ENCODE measurements around the gene FAM3A.
A peak's percentile ranks its signal among the peaks of the same experiment; 100 is the strongest.
"Not testable (repeated sequence)": the region's sequence is repeated elsewhere in the genome, so short reads cannot be mapped to it uniquely, and the experiment has no call there.

The FAM3A gene

DNA sequence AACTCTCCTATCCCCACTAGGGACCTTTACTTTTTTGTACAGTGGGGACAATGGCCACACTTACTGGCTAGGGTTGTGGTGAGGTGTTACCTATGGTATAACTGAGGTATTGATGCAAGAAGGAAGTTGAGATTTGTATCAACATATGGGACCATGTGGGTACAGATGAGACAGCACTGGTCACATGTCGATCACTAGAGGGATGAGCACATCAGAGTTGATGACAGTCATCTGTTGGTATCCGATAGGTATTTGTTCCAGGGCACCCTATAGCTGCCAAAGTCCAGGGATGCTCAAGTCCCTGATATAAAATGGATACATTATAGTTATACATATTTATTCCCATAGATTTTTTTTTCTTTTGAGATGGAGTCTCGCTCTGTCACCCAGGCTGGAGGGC lies 13.0 kb downstream of the FAM3A start:
- DNase-seq (ENCODE audit: low spot score), result no peak

DNA sequence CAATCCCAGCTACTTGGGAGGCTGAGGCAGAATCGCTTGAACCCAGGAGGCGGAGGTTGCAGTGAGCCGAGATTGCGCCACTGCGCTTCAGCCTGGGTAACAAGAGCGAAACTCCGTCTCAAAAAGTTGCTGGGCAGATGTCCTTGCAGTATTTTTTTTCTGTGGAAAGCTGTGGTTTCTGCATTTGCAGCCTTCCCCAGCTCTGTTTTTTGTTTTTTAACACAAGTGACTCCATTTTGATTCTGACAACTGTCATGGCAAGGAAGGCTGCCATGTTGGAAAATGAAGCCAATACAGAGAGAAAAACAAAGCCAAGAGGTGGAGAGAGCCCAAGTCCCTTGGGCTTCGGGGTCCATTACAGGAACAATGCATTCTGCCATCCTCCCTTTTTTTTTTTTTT lies 13.9 kb downstream of the FAM3A start:
- DNase-seq (ENCODE audit: low spot score), result no peak

DNA sequence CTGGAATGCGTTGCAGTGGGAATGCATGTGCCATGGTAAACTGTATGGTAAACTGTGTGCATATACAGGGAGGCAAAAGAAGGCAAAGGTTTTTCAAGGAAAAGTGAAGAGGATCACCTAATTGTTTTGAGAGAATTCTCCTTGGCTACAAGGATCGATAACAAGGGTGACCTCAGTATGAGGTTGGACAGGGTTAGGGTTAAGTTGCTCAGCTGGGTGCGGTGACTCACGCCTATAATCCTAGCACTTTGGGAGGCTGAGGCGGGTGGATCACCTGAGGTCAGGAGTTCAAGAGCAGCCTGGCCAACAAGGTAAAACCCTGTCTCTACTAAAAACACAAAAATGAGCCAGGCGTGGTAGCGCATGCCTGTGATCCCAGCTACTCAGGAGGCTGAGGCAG lies 14.6 kb downstream of the FAM3A start:
- DNase-seq (ENCODE audit: low spot score), result not testable (repeated sequence)

DNA sequence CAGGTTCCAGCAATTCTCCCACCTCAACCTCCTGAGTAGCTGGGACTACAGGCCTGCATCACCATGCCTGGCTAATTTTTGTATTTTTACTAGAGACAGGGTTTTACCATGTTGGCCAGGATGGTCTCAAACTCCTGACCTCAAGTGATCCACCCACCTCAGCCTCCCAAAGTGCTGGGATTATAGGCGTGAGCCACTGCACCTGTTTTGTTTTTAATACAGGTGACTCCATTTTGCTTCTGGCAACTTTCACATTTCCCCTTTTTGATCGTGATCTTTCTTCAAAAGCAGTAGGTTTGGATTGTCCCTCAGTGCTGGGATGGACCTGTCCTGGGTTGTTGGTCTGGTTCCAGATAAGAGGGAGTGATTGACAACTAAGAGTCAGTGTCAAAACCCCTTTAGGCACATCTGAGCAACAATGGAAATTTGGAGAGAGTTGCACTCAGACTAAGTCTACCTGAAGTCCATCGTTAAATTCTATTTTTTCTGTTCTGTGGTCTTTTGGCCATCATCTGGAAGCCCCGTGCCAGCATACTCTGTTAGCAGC lies 19.4 kb downstream of the FAM3A start:
- DNase-seq (ENCODE audit: low spot score), result not testable (repeated sequence)

DNA sequence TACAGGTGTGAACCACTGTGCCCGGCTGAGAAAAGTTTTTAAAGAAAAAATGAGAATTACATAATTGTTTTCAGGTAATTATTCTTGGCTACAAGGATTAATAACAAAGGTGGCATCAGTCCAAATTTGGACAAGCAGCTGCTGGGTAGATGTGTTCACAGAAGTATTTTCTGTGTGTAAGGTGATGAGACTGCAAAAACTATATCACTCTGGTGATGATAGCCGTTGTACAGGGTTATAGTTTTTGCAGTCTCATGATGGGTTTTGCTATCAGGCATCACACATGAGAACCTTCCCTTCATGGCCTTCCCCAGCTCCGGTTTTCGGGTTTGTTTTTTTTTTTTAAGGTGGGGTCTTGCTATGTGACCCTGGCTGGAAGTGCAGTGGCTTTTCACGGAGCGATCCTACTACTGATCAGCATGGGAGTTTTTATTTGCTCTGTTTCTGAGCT lies 20.5 kb downstream of the FAM3A start:
- no peak for DNase-seq (ENCODE audit: low spot score)

DNA sequence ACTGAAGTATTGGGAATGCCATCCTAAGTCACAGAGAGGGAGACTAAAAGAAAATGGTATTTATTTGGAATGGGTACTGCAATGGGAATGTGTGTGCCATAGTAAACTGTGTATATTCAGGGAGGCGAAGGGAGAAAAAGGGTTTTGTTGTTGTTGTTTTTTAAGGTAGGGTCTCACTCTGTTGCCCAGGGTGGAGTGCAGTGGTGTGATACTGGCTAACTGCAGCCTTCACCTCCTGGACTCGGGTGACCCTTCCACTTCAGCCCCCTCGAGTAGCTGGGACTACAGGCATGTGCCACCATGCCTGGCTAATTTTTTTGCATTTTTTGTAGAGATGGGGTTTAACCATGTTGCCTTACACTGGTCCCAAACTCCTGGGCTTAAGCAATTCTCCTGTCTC lies 21.3 kb downstream of the FAM3A start:
- DNase-seq (ENCODE audit: low spot score), result no peak

DNA sequence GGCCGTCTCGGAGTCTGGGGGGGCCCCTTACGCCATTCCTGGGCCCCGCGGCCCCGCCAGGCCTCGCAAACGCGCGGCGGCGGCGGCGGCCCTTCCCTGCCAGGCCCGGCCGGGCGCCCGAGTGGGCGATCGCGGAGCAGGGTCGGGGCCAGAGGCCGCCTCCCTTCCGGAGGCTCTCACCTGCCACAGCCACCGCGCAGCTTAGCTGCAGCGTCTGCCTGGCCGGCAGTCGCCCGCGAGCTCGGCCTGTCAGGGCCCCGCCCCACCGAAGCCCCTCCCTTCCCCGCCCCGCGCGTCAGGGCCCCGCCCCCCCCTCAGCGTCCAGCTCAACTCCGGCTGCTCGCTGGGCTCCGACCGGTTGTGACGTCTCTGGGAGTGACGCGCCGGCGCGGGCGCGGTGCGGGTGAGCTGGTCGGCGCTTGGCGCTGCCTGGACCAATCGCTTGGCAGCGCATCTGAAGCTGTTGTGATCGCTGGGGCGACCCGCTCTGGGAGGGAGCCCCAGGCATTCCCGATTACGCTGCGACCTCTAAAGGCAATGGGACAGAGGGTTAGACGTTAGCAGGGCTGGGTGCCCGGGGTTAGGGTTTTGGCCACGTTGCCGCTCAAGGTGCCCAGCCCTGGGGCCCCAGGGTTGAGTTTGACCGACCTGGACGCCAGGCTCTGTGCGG lies 25.5 kb downstream of the FAM3A start, which contains the start of gene SLC10A3:
Gene SLC10A3, minus strand, starts transcription at position 216 of the 670 bp plus-strand sequence. CDS start 1,689 bp downstream, outside the sequence.
- peak; percentile 92 for DNase-seq (ENCODE audit: low spot score)

DNA sequence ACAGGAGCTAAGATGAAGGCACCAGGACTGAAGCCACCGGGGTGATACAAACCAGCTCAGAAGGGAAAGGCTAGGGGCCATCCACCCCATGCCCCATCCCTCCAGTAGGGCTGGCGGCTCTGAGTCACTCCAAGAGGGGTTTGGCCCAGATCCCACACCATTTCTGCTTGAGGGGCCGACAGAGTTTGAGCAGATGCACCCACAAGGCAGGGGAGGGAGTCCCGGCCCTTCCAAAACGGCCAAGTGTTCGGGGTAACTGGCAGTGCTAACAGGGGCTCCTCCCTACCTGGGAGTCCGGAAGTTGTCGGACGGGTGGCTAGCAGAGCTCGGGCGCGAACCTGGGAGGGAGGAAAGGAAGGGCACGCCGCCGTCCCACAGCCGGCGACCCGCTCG lies 26.0 kb downstream of the FAM3A start:
- peak; percentile 30 for DNase-seq (ENCODE audit: low spot score)

DNA sequence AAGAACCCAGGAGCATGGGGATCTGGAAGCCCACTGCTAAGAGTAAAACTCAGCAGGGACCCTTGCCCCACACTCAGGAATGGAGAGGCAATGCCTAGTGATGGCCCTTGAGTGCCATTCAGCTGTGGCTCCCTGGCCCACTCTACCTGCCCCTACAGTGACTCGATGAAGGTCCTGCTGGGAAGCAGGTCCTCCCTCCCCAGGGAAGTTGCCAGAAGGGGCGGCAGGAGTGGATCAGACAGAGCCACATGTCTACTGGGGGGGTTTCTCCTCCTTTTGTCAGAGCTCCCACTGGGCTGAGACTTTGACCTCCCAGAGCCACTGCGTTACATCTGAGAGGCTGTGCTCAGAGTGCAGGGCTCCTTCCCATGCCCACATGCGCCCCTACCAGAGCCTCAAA lies 26.9 kb downstream of the FAM3A start:
- no peak for DNase-seq (ENCODE audit: low spot score)

DNA sequence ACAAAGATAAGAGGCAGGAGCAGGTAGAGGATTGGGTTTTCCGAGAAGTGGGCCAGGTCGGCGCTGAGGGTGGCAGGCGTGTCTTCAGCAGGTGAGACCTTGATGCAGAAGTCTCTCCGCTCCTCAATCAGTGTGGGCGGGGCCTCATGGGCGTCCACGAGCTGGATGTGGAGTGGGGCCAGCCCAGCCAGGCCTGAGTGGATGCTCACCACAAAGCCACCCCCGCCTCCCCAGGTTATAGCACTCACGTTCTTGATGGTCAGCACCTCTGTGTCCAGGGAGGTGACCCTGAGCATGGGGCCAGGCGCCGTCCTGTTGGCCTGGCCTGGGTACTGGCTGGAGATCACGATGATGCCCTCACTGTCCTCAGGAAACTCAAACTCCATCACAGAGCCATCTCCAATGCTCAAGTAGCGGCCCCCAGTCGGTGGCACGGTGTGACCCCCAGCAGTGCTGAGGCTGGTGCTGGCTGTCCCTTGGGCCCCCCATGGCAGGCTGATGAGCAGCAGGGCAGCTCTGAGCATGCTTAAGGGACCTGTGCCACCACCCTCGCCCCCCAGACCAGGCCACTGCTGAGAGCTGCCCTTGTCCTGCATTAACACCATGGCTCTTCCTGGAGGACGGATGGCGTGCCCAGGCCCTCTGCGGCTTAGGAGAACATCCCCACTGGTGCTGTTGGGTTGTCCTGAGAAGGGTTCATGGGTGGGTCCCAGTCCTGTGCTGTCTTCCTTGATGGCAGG lies 27.5 kb downstream of the FAM3A start:
- no peak for DNase-seq (ENCODE audit: low spot score)

DNA sequence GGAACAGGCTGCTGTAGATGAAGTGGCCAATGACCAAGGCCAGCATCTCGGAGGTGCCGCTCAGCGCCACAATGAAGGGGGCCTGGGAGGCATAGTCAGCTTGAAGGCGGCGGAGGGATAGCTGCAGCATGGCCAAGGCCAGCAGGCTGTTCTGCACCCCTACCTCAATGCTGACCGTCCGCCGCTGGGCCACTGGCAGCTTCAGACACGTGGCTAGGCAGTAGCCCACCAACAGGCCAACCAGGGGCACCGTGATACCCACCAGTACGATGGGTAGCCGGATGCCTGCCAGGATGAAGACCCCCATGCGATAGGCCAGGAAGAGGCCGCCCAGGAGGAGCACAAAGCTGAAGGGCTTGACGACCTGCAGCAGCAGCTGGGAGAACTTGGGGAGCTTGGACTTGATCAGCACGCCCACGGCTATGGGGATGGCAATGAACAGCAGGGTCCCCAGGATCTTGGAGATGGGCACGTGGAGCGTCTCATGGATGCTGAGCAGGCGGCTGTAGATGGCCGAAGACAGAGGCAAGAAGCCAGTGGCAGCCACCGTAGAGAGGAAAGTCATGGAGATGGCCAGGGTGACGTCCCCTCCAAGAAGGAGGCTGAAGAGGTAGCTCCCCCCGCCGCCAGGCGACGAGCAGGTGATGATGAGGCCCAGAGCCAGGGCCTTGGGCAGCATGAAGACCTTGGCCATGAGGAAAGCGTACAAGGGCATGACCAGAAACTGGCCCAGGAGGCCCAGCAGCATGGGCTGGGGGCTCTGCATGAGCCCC lies 28.3 kb downstream of the FAM3A start:
- no peak for DNase-seq (ENCODE audit: low spot score)

DNA sequence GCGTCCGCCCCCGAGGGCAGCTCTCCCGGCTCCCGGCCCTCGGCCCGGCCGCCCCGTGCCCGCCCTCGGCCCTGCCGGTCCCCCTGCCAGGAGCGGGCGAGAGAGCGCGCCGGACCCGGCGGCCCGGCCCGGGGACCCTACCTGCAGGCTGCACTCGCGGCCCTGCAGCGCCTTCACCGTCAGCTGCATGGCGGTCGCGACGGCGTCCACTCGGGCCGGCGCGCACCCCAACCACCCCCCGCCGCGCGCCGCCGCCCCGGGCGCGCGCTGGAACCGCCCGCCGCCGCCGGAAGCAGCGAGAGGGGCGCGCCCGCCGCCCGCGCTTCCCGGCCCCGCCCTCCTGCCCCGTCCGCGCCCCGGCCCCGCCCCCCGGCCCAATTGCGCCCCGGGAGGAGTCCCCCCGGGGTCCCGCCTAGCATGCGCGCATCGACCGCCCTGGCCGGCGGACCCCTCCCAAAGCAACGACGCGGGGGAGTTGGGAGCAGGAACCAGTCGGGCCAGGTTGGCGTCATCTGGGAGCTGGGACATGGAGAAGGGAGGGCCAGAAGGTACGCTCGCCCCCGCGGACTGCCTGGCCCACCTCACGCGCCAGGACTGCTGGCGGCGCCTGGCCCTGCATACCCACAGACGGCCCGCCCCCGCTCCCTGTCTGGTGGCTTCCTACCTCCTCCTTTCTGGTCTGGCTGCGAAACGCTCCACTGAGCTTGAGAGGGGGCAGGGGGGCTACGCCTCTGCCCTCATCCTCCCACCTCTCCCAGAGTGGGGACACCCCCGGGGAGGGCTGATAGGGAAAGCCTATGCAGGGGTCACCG lies 29.4 kb downstream of the FAM3A start, which contains the start of gene UBL4A:
Gene UBL4A, minus strand, starts transcription at position 220 of the 812 bp plus-strand sequence. Its CDS starts 31 bp downstream, at position 189.
- DNase-seq (ENCODE audit: low spot score), result peak; percentile 61

DNA sequence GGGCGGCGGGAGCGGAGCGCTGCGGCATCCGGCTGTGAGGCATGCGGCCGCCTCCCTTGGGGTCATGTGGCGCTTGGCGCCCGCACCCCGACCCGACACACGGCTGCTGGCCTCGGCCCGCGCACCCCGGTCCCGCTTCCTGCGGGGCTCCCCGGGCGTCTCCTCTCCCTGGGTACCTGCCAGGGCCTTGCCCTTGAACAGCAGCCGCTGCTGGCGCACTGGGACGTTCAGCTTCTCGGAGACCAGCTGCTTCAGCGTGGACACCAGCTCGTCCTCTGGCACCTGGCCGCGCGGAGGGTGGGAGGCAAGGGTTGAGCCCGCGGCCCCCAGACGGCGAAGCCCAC lies 30.0 kb downstream of the FAM3A start:
- no peak for DNase-seq (ENCODE audit: low spot score)

DNA sequence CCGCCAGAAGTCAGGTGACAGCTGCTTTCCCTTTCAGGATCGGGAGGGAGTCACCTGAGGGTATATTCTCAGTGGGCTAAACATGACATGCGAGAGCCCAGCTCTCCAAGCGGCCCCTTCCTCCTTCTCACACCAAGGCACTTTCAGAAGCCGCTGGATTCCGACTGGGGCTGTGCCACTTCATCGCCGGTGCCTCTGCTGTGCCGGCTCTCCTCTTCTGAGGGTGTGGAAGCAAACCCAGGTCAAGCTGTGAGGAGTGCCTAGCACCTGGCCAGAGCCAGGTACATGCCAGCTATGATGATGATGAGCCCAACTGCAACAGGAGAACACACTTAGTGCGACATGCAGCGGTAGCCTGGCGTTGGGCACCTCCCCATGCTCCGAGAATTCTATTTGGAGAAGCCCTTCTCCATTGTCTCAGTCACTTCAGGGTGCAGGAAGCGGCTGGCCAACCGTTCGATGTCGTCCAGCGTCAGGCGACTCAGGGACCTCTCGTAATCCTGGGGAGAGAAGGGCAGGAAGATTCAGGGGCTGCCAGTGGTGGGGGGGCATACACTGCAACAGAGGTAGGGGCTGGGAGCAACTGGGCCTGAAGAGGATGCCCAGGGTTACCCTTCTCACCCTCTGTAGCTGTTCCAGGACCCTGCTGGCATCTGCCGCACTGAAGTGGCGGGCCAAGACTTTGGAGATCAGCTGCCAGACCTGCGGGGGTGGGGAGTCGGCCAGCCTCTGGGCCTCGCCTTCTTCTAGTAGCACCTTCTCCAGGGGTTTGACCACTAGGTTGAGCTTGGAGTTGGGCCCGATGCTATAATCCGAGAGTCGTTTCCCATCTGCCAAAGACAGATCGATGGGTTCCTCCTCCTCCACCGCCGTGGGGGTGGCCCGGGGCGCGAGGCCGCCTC lies 30.6 kb downstream of the FAM3A start:
- DNase-seq (ENCODE audit: low spot score), result no peak

DNA sequence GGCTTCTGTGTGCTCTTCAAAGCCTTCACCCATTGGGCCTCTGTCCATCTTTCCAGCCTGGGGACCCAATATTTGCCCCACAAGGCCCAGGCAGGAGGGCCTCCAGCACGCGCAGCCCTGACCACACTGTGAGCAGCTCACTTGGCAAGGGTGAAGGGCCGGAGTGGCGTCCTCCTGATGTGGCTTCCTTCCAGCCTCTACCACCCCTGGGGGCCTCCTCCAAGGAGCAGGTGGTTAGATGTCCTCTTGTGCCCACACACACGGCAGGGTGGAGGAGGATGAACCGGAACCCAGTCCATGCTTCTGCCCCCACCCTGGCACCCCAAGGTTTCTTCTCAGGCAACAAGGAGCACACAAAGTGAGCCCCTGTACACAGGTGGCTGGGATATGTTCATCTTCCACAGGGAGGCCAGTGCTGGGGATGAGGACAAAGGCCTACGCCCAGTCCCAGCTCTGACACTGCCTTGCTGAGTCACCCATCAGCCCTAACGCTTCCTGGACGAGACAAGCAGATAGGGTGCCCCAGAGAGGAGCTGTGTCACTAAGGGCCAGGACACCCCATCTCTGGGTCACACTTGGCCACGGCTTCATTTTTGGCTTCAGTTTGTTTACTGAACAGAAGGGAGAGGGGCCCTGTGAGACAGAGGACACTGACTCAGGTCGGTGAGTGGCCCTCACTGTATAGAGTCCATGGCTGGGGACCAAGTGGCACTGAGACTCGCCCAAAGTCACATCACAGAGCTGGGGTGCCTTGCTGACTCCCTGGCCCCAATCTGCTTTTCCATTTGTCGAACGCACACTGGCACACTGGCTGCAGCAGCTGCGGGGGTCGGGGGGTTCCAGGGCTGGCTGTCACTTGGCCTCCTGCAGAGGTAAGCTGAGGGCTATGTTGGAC lies 31.5 kb downstream of the FAM3A start:
- no peak for DNase-seq (ENCODE audit: low spot score)

DNA sequence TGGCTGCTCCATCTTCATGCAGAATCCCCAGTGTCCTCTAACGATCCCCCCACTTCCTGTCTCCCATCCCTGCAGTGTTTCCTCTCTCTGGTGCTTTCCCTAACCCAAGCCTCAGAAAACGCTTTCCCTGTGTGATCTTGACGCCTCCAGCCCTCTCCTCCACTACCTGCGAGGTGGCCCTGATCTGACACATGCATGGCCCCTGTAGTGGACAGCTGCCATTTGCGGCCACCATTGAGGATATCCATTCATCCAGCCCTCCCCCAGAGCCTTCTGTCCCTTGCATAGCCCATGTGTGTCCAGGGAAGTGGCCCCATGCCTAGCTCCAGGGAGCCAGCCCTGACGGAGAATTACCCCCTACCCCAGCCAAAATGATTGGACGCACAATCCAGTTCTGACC lies 32.7 kb downstream of the FAM3A start:
- no peak for DNase-seq (ENCODE audit: low spot score)

DNA sequence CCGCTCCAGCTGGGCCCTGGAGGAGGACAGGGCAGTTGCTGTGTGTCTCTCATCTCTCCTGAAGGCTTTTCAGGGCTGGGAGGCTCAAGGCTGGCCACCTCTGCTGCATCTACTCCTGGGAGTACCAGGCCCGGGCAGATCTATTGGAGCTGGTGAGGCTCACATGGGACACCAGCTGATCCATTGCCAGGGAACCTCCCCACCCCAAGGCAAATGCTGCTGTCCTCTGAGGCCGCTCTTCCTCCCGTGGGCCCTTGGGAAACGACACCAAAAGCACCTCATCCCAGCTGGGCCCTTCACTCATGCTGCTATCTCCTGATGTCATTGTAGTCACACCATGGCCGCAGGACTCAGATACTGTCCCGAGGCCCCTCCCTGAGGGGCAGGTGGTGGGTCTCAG lies 33.2 kb downstream of the FAM3A start:
- no peak for DNase-seq (ENCODE audit: low spot score)

DNA sequence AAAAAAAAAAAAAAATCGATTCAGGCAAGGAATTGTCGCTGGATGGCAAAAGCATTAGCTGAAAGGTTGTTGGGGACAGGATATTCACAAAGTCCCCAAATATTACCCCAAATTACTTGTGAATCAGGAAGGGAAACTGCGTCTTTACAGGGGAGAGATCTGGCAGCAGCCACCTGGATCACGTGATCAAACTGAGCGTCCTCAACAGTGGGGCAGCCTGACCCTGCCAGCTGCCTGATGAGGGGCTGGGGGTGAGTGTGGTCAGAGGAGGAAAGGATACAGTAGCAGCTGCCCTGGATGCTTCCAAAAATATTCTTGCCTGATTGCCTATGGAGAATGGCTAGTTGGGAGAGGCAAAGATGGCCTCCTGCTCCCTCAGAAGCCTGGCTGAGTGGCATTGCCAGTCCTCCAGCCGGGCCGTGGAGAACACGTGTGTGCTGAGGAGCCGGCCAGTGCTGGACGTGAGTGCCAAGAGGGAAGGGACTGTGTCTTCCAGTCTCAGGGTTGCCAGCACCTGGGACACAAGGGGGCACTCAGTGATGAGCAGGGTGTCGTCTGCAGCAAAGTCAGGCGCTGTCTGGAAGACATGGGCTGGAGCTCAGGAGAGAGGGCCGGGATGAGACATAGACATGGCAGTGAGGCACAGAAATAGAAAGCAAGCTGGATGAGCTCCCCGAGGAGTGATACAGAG lies 34.0 kb downstream of the FAM3A start:
- no peak for DNase-seq (ENCODE audit: low spot score)

DNA sequence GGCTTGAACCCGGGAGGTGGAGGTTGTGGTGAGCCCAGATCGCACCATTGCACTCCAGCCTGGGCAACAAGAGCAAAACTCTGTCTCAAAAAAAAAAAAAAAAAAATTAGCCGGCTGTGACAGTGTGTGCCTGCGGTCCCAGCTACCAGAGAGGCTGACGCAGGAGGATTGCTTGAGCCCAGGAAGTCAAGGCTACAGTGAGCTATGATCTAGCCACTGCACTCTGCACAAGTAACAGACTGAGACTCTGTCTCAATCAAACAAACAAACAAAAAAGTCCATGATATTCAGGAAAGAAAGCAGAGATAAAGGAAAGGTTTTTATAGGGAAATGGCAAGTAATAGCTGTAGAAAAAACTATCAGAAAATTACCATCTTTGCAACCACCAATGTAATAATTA lies 34.8 kb downstream of the FAM3A start:
- DNase-seq (ENCODE audit: low spot score), result no peak
